Measurements from ENCODE around the gene HTR3A. TPM values are rescaled to one million over a fixed set of nuclear protein-coding genes. Genes with fewer than 3 reads are reported as not detected.

Gene HTR3A
- total RNA-seq, 1 experiment from 2014 or later: 0.21 TPM

DNA sequence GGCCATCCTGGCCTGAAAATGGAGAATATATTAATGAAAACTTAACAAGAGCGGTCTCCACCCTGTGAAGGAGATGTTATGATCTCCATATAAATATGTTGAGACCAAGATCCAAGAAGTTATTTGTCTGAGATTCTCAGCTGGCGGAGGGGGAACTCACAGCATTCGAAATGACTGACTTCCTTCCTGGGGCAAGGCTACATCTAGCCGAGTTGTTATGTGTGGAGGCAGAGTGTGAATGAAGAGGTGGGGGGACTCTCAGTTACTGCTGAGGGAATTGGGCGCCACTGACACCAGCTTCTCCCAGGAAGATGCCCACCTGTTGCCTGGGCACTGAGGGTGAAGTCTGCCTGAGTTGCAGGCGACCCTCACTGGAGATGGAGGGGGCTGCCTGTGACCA, 5.9 kb downstream of the HTR3A start:
- Histone ChIP-seq H3K4me3 (ENCODE audit: low read depth in 2 of 2, low read length in 2 of 2) (no peak overlapping the region), H3K27me3 (ENCODE audit: control insufficient read depth, insufficient read depth, low read length) (peaks cover 15% of the 10 kb centered on the region), H3K27ac (ENCODE audit: low read length) (no peak overlapping the region), H3K36me3 (ENCODE audit: control insufficient read depth, insufficient read depth, low read length) (no peaks in the 10 kb centered on the region), H3K4me1 (ENCODE audit: control insufficient read depth, insufficient read depth, low read length) (no peaks in the 10 kb centered on the region), H3K9me3 (ENCODE audit: control insufficient read depth, insufficient read depth, low read depth, low read length) (no peaks in the 10 kb centered on the region)
- no peak for TF ChIP-seq SIN3A (IDR thresholded peaks at IDR 0.05; ENCODE audit: borderline replicate concordance, insufficient read depth, low read depth, low read length)
- no peak for TF ChIP-seq TCF7L2 (IDR thresholded peaks at IDR 0.05; ENCODE audit: low read depth, low read length)
- no peak for TF ChIP-seq POLR2AphosphoS5 (IDR thresholded peaks at IDR 0.05; ENCODE audit: low read depth, low read length)
- TF ChIP-seq, protein P1, sequence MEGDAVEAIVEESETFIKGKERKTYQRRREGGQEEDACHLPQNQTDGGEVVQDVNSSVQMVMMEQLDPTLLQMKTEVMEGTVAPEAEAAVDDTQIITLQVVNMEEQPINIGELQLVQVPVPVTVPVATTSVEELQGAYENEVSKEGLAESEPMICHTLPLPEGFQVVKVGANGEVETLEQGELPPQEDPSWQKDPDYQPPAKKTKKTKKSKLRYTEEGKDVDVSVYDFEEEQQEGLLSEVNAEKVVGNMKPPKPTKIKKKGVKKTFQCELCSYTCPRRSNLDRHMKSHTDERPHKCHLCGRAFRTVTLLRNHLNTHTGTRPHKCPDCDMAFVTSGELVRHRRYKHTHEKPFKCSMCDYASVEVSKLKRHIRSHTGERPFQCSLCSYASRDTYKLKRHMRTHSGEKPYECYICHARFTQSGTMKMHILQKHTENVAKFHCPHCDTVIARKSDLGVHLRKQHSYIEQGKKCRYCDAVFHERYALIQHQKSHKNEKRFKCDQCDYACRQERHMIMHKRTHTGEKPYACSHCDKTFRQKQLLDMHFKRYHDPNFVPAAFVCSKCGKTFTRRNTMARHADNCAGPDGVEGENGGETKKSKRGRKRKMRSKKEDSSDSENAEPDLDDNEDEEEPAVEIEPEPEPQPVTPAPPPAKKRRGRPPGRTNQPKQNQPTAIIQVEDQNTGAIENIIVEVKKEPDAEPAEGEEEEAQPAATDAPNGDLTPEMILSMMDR (IDR thresholded peaks at IDR 0.05): no peak
- TF ChIP-seq, protein P2, sequence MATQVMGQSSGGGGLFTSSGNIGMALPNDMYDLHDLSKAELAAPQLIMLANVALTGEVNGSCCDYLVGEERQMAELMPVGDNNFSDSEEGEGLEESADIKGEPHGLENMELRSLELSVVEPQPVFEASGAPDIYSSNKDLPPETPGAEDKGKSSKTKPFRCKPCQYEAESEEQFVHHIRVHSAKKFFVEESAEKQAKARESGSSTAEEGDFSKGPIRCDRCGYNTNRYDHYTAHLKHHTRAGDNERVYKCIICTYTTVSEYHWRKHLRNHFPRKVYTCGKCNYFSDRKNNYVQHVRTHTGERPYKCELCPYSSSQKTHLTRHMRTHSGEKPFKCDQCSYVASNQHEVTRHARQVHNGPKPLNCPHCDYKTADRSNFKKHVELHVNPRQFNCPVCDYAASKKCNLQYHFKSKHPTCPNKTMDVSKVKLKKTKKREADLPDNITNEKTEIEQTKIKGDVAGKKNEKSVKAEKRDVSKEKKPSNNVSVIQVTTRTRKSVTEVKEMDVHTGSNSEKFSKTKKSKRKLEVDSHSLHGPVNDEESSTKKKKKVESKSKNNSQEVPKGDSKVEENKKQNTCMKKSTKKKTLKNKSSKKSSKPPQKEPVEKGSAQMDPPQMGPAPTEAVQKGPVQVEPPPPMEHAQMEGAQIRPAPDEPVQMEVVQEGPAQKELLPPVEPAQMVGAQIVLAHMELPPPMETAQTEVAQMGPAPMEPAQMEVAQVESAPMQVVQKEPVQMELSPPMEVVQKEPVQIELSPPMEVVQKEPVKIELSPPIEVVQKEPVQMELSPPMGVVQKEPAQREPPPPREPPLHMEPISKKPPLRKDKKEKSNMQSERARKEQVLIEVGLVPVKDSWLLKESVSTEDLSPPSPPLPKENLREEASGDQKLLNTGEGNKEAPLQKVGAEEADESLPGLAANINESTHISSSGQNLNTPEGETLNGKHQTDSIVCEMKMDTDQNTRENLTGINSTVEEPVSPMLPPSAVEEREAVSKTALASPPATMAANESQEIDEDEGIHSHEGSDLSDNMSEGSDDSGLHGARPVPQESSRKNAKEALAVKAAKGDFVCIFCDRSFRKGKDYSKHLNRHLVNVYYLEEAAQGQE (IDR thresholded peaks at IDR 0.05; ENCODE audit: insufficient read depth in 1 of 2, low read depth in 2 of 2, low read length in 1 of 2): no peak
- POLR2A ChIA-PET: no interaction called here
- no peak for ATAC-seq
- in situ Hi-C loops (cut with HindIII; ENCODE audit: low pct_unique_long_range_greater_than_20kb, low sequenced_read_pairs) (no loop called here), intact Hi-C loops (cut with micrococcal nuclease; ENCODE audit: unreplicated experiment) (no loop called here)
- CTCF ChIA-PET: no interaction called here
- BruUV-seq (replicated peaks): no TSS peak
- DNase-seq (ENCODE audit: low read depth, low spot score): no peak

DNA sequence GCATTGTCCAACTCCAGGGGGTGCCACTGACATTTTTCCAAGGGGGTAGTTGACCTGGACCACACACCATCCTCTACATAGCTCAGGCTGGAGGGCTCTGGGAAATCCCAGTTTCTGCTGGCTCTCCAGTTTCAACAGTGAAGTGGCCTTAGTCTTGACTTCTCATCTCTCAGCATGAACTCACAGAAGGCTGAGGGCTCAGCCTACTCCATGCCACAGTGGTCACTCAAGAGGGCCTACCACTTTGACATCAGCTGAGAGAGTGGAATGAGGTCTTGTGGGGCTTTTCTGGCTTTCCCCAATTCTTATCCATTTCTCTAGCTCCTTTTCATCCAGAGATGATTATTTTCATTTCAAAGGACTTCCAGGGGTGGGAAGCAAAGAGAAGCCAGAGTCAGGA, 7.4 kb downstream of the HTR3A start:
- in situ Hi-C loops (cut with HindIII; ENCODE audit: low pct_unique_long_range_greater_than_20kb, low sequenced_read_pairs): no loop called here
- Histone ChIP-seq H3K4me1 (ENCODE audit: control insufficient read depth, insufficient read depth, low read length) (no peaks in the 10 kb centered on the region), H3K27ac (ENCODE audit: low read length) (no peak overlapping the region), H3K36me3 (ENCODE audit: control insufficient read depth, insufficient read depth, low read length) (no peaks in the 10 kb centered on the region), H3K9me3 (ENCODE audit: control insufficient read depth, insufficient read depth, low read depth, low read length) (no peaks in the 10 kb centered on the region), H3K4me3 (ENCODE audit: low read depth in 2 of 2, low read length in 2 of 2) (no peak overlapping the region), H3K27me3 (ENCODE audit: control insufficient read depth, insufficient read depth, low read length) (peaks cover 15% of the 10 kb centered on the region)
- POLR2A ChIA-PET: no interaction called here
- DNase-seq (ENCODE audit: low read depth, low spot score) (no peak), ATAC-seq (no peak)
- no peak for TF ChIP-seq SIN3A (IDR thresholded peaks at IDR 0.05; ENCODE audit: borderline replicate concordance, insufficient read depth, low read depth, low read length)
- TF ChIP-seq, protein P1 (IDR thresholded peaks at IDR 0.05): no peak
- TF ChIP-seq TCF7L2 (IDR thresholded peaks at IDR 0.05; ENCODE audit: low read depth, low read length): no peak
- TF ChIP-seq POLR2AphosphoS5 (IDR thresholded peaks at IDR 0.05; ENCODE audit: low read depth, low read length): no peak
- TF ChIP-seq, protein P2 (IDR thresholded peaks at IDR 0.05; ENCODE audit: insufficient read depth in 1 of 2, low read depth in 2 of 2, low read length in 1 of 2): no peak
- CTCF ChIA-PET: interaction anchor here (0.5 to 0.6 kb wide), 2 partner anchors 57 to 58 kb away, joined by 3 read pairs; no protein-coding TSS in a partner anchor
- intact Hi-C loops (cut with micrococcal nuclease; ENCODE audit: unreplicated experiment): no loop called here
- BruUV-seq (replicated peaks): no TSS peak

Data from Panc1 (cell line).